HepG2 (cell line): ENCODE results near the gene CCDC136. TPM values are rescaled to one million over a fixed set of nuclear protein-coding genes. Genes with fewer than 3 reads are reported as not detected.

ENCODE experiments used
- ATAC-seq: fragments of 200-7000 bp; cut with Tn5 transposase; 3 replicates; pipeline ENCODE4 v1.9.1; 2020; ENCODE audit warnings: mild to moderate bottlenecking, moderate library complexity
- BruUV-seq: library from RNA; stranded (reverse); fragments of 400-500 nt; replicated peaks from 2 replicates; lab custom pipeline; 2021; lab: Mats Ljungman, UMichigan
- CTCF ChIA-PET: fragments of 300-600 bp; formaldehyde crosslinking; extraction: SDS; loops from one replicate; lab custom pipeline; 2021; ENCODE audit warnings: low total read pairs, inconsistent platforms, low intra/inter-chr PET ratio; lab: Yijun Ruan, JAX
- POLR2A ChIA-PET: fragments of 350-600 bp; sonication (Branson Sonifier 250); formaldehyde crosslinking; loops from one replicate; lab custom pipeline; 2020; ENCODE audit warnings: antibody characterized with exemption, inconsistent platforms; lab: Yijun Ruan, JAX
- DNase-seq: peaks from one replicate; pipeline ENCODE4 v3.0.0-alpha.2; 2015; ENCODE audit warnings: low spot score
- FAIRE-seq: peaks from 3 replicates; lab custom pipeline; 2011; peaks lifted over from hg19 to GRCh38; lab: Jason Lieb, UNC
- H2AFZ ChIP-seq: one replicate; pipeline ENCODE4 v1.6.1; 2011; ENCODE audit warnings: low read length, inconsistent platforms
- H3K27ac ChIP-seq: fragments of 300-600 bp; 3 replicates; pipeline ENCODE4 v1.8.0; 2011; ENCODE audit warnings: mixed run types, mild to moderate bottlenecking, mixed read lengths, low read length, inconsistent platforms; ENCODE audit not compliant: insufficient read depth; ENCODE audit errors: extremely low read length
- H3K27me3 ChIP-seq, 2 experiments: fragments of 200-600 bp in 1 of 2; 2 replicates in 1 of 2; 3 replicates in 1 of 2; pipeline versions ENCODE4 v1.6.0 to v1.8.0; 2011; ENCODE audit warnings: low read length in 2 of 2, mild to moderate bottlenecking in 2 of 2, moderate library complexity in 2 of 2, inconsistent platforms in 1 of 2; ENCODE audit not compliant: insufficient read depth in 2 of 2, control insufficient read depth in 1 of 2
- H3K36me3 ChIP-seq, 2 experiments: fragments of 200-600 bp in 1 of 2; replicated peaks in 1 of 2; 2 replicates in 1 of 2; 3 replicates in 1 of 2; pipeline versions ENCODE4 v1.5.1 to v1.8.0; 2011; ENCODE audit warnings: low read length in 2 of 2, inconsistent platforms in 1 of 2; ENCODE audit not compliant: insufficient read depth in 2 of 2, control insufficient read depth in 1 of 2
- H3K4me1 ChIP-seq: 2 replicates; pipeline ENCODE4 v1.5.1; 2012; ENCODE audit warnings: low read length, inconsistent platforms; ENCODE audit not compliant: insufficient read depth
- H3K4me2 ChIP-seq: 2 replicates; pipeline ENCODE4 v1.6.0; 2011; ENCODE audit warnings: low read depth, low read length, inconsistent platforms
- H3K4me3 ChIP-seq, 3 experiments: fragments of 200-600 bp in 1 of 3; sonication (generic), shearing (Covaris generic) in 1 of 3; replicated peaks in 1 of 3; 2 replicates each; pipeline ENCODE4 v1.5.1; 2011 to 2016; ENCODE audit warnings: low read length in 3 of 3, inconsistent platforms in 2 of 3, low read depth in 2 of 3, mild to moderate bottlenecking in 2 of 3, control low read depth in 1 of 3, mixed read lengths in 1 of 3; ENCODE audit not compliant: insufficient read depth in 1 of 3
- H3K79me2 ChIP-seq: one replicate; pipeline ENCODE4 v1.6.1; 2011; ENCODE audit warnings: low read length, inconsistent platforms; ENCODE audit not compliant: insufficient read depth
- H3K9ac ChIP-seq: 2 replicates; pipeline ENCODE4 v1.6.0; 2011; ENCODE audit warnings: mild to moderate bottlenecking, low read depth, low read length, inconsistent platforms; ENCODE audit not compliant: insufficient read depth
- H3K9me3 ChIP-seq: 2 replicates; pipeline ENCODE4 v1.5.1; 2012; ENCODE audit warnings: mild to moderate bottlenecking, low read length
- H4K20me1 ChIP-seq: 2 replicates; pipeline ENCODE4 v1.6.0; 2011; ENCODE audit warnings: inconsistent platforms, mild to moderate bottlenecking, low read length, moderate library complexity; ENCODE audit not compliant: insufficient read depth
- FOSL1 ChIP-seq: sonication (generic); formaldehyde crosslinking; IDR thresholded peaks from 2 replicates; pipeline ENCODE4 v1.9.0; 2021; ENCODE audit warnings: missing genetic modification reagents, borderline replicate concordance
- FOXJ3 ChIP-seq: sonication (generic); formaldehyde crosslinking; IDR thresholded peaks from 2 replicates; pipeline ENCODE4 v1.4.0; 2020; ENCODE audit warnings: missing genetic modification reagents, mild to moderate bottlenecking, borderline replicate concordance
- HMGXB3 ChIP-seq: sonication (generic); formaldehyde crosslinking; IDR thresholded peaks from 2 replicates; pipeline ENCODE4 v1.4.0; 2020; ENCODE audit warnings: missing genetic modification reagents, borderline replicate concordance
- KLF16 ChIP-seq, 2 experiments: sonication (generic) in 1 of 2; formaldehyde crosslinking in 1 of 2; IDR thresholded peaks; 2 replicates each; pipeline versions ENCODE4 v1.6.1 to v1.8.0; 2016 to 2023; ENCODE audit warnings: missing genetic modification reagents in 2 of 2, missing compliant biosample characterization in 1 of 2
- MED1 ChIP-seq: sonication (generic); formaldehyde crosslinking; IDR thresholded peaks from 2 replicates; pipeline ENCODE4 v1.4.0; 2020; ENCODE audit warnings: missing genetic modification reagents
- MLXIP ChIP-seq: sonication (generic); formaldehyde crosslinking; IDR thresholded peaks from 2 replicates; pipeline ENCODE4 v1.9.0; 2021; ENCODE audit warnings: missing genetic modification reagents, borderline replicate concordance
- NBN ChIP-seq: fragments of 450-650 bp; conservative IDR thresholded peaks from 2 replicates; pipeline ENCODE4 v1.6.1; 2017
- NFRKB ChIP-seq: fragments of 450-650 bp; IDR thresholded peaks from 2 replicates; pipeline ENCODE4 v1.6.1; 2017
- PCBP2 ChIP-seq: fragments of 200-400 bp; formaldehyde crosslinking; optimal IDR thresholded peaks from 2 replicates; pipeline ENCODE3; 2018; ENCODE audit warnings: low read length, low read depth; ENCODE audit not compliant: poor library complexity, severe bottlenecking
- SKIL ChIP-seq: sonication (generic); formaldehyde crosslinking; IDR thresholded peaks from 2 replicates; pipeline ENCODE4 v1.8.0; 2022; ENCODE audit warnings: missing genetic modification reagents, mild to moderate bottlenecking, moderate library complexity, borderline replicate concordance
- XRCC5 ChIP-seq: fragments of 200-400 bp; formaldehyde crosslinking; optimal IDR thresholded peaks from 2 replicates; pipeline ENCODE3; 2017; ENCODE audit warnings: mild to moderate bottlenecking, low read length
- ZBTB8A ChIP-seq: sonication (generic); formaldehyde crosslinking; IDR thresholded peaks from 2 replicates; pipeline ENCODE4 v1.4.0; 2020; ENCODE audit warnings: mild to moderate bottlenecking, low read depth, missing genetic modification reagents, borderline replicate concordance
- ZNF10 ChIP-seq: sonication (generic); formaldehyde crosslinking; IDR thresholded peaks from 2 replicates; pipeline ENCODE4 v1.4.0; 2020; ENCODE audit warnings: mild to moderate bottlenecking, low read depth, missing genetic modification reagents, borderline replicate concordance
- ZNF343 ChIP-seq: sonication (generic); formaldehyde crosslinking; IDR thresholded peaks from 2 replicates; pipeline ENCODE4 v1.4.0; 2020; ENCODE audit warnings: mild to moderate bottlenecking, missing genetic modification reagents
- ZNF468 ChIP-seq: sonication (generic); formaldehyde crosslinking; IDR thresholded peaks from 2 replicates; pipeline ENCODE4 v1.8.0; 2022; ENCODE audit warnings: mild to moderate bottlenecking, moderate library complexity, missing genetic modification reagents
- ZNF614 ChIP-seq: IDR thresholded peaks from 2 replicates; pipeline ENCODE4 v1.6.1; 2018; ENCODE audit warnings: missing biosample characterization, missing genetic modification reagents, inconsistent platforms, borderline replicate concordance
- WGBS: methylation state at CpG from one replicate; pipeline ENCODE4 v1.1.6; 2017; ENCODE audit warnings: low lambda C conversion rate; 5-methylcytosine and 5-hydroxymethylcytosine counted together
- in situ Hi-C: cut with HindIII; loops from 2 replicates; pipeline ENCODE4 v1.10.0; 2017; ENCODE audit warnings: low pct_unique_long_range_greater_than_20kb; ENCODE audit not compliant: extremely low pct_ligation_motif_present
- intact Hi-C: fragments of 100-400 bp; cut with micrococcal nuclease; formaldehyde crosslinking; loops from one replicate; pipeline ENCODE4 v1.10.0; 2022; ENCODE audit not compliant: unreplicated experiment
- polyA plus RNA-seq, 8 experiments: library from polyadenylated mRNA; depleted of rRNA in 3 of 8; stranded (reverse) in 7 of 8; unstranded in 1 of 8; fragments of >200 nt; fragmentation: Illumina TruSeq in 4 of 8; extraction: Trizol in 4 of 8; gene quantifications; 2 replicates each; pipeline versions ENCODE4 v1.2.1 to v1.2.3, GENCODE V29; 2011 to 2016; ENCODE audit warnings: low read depth in 4 of 8, missing spikeins in 1 of 8, mixed read lengths in 1 of 8; ENCODE audit not compliant: insufficient read depth in 1 of 8
- total RNA-seq, 5 experiments: library from RNA; depleted of rRNA; stranded (reverse); fragments of >200 nt; fragmentation: Illumina TruSeq; extraction: Trizol; gene quantifications; 2 replicates each; pipeline ENCODE4 v1.2.3, GENCODE V29; 2016; ENCODE audit warnings: low read depth in 1 of 5

The CCDC136 gene
- total and polyA plus RNA-seq, 2 of the 13 experiments (the other 11 are each of a cell fraction or from before 2014, with no cell fraction given), result 0.04 to 0.38 TPM

GRCh38 chr7:128794436-128794835 lies 2.7 kb downstream of the CCDC136 start:
- Histone ChIP-seq H3K27ac (no peak overlapping the region), H2AFZ (no peak overlapping the region), H3K36me3 (no peaks in the 10 kb centered on the region), H3K4me3 (no peak overlapping the region), H3K4me2 (no peak overlapping the region), H3K79me2 (no peaks in the 10 kb centered on the region), H3K4me1 (peaks cover 6% of the 10 kb centered on the region), H3K9ac (no peak overlapping the region), H4K20me1 (no peaks in the 10 kb centered on the region), H3K27me3 (peaks cover 7 to 35% of the 10 kb centered on the region in 2 experiments; a peak in 4 of 5 replicates), H3K9me3 (no peaks in the 10 kb centered on the region)
- no peak for DNase-seq
- FAIRE-seq, result no peak
- no TSS peak for BruUV-seq
- in situ Hi-C loops (loop anchor here (5.0 kb wide), 1 partner anchor 88 kb away; no protein-coding TSS in a partner anchor), intact Hi-C loops (loop anchor here (2.0 kb wide), 1 partner anchor 84 kb away; no protein-coding TSS in a partner anchor)
- ATAC-seq, result no peak
- CTCF ChIA-PET, result no interaction called here
- POLR2A ChIA-PET, result no interaction called here
- WGBS, result 32% methylated on average over 7 of the region's 8 CpGs
- no peak for TF ChIP-seq SKIL (CRISPR knock-in tag)
- no peak for TF ChIP-seq ZBTB8A (CRISPR knock-in tag)
- no peak for TF ChIP-seq KLF16 (CRISPR knock-in tag; IDR thresholded peaks at IDR 0.05)
- TF ChIP-seq NBN, result no peak
- TF ChIP-seq HMGXB3, result no peak
- no peak for TF ChIP-seq ZNF343 (CRISPR knock-in tag)
- TF ChIP-seq ZNF614 (CRISPR knock-in tag), result no peak
- no peak for TF ChIP-seq FOXJ3 (CRISPR knock-in tag)
- TF ChIP-seq FOSL1 (CRISPR knock-in tag), result no peak
- TF ChIP-seq ZNF10 (CRISPR knock-in tag), result no peak
- no peak for TF ChIP-seq ZNF468 (CRISPR knock-in tag)
- no peak for TF ChIP-seq PCBP2
- no peak for TF ChIP-seq NFRKB
- no peak for TF ChIP-seq XRCC5
- no peak for TF ChIP-seq MED1 (CRISPR knock-in tag)
- no peak for TF ChIP-seq MLXIP
